Fibroblast of lung (primary cell): Measurements from ENCODE around the gene MANSC1.

Source experiments
- EZH2 ChIP-seq: IDR thresholded peaks from 2 replicates; pipeline ENCODE4 v1.5.1; 2012; ENCODE audit warnings: low read length, control low read depth, mild to moderate bottlenecking; ENCODE audit errors: missing control alignments
- TF ChIP-seq, protein P1 (sequence below), 2 donors: IDR thresholded peaks in 1 of 2; conservative IDR thresholded peaks in 1 of 2; 1 replicate in 1 of 2; 2 replicates in 1 of 2; pipeline ENCODE4 v1.5.1; 2011 to 2012; ENCODE audit warnings: low read length in 2 of 2, control low read depth in 1 of 2, inconsistent platforms in 1 of 2, low read depth in 1 of 2, mild to moderate bottlenecking in 1 of 2

DNA sequence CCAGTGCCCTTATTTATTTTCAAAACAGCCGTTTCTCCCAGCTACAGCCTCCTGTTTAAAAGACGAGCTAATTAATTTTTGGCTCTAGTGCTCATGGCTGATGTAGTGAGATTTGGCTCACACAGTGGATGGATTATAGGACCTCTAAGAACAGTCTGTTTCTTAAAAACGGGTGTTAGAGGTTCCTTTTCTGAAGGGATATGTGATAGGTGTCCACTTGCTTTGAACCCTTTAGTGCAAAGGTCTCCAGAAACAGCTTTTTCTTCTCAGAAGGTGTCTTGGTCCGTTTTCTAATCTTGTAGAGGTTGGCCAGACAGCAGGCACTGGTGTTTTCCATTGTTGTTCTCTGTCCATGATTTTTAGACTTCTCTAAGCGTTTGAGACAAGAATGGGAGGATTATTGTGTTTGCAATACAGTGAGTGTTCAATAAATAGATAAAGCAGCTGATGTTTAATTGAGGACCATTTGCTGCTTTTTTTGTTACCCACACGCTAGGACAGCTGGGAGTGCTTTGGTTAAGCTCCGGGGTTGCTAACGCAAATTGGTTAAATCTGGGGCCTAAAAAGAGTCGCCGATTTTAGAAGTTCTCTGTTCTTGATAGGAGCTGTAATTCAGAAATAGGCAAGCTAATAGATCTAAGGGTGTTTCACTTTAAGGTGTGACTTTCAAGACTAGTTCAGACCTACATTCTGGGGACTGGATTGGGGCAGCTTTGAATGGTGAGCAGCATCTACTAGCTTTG lies 7.8 kb upstream of the MANSC1 start:
- no peak for TF ChIP-seq EZH2
- TF ChIP-seq, protein P1, sequence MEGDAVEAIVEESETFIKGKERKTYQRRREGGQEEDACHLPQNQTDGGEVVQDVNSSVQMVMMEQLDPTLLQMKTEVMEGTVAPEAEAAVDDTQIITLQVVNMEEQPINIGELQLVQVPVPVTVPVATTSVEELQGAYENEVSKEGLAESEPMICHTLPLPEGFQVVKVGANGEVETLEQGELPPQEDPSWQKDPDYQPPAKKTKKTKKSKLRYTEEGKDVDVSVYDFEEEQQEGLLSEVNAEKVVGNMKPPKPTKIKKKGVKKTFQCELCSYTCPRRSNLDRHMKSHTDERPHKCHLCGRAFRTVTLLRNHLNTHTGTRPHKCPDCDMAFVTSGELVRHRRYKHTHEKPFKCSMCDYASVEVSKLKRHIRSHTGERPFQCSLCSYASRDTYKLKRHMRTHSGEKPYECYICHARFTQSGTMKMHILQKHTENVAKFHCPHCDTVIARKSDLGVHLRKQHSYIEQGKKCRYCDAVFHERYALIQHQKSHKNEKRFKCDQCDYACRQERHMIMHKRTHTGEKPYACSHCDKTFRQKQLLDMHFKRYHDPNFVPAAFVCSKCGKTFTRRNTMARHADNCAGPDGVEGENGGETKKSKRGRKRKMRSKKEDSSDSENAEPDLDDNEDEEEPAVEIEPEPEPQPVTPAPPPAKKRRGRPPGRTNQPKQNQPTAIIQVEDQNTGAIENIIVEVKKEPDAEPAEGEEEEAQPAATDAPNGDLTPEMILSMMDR (conservative IDR thresholded peaks at IDR 0.05 in 1 of 2, IDR thresholded peaks at IDR 0.05 in 1 of 2; ENCODE audit: low read depth in 1 of 2, low read length in 2 of 2), result no peak
